ENCODE measurements around the gene P2RY14. TPM values are rescaled to one million over a fixed set of nuclear protein-coding genes. Genes with fewer than 3 reads are reported as not detected.

Gene P2RY14
- total RNA-seq, 1 donor from 2014 or later, result 1.5 TPM

GRCh38 chr3:151268267-151269235 lies 9.8 kb downstream of the P2RY14 start:
- ATAC-seq (ENCODE audit: low read depth), result no peak
- peak overlapping the region; percentile 90 for H3K27ac Mint-ChIP-seq
- no peaks in the 10 kb centered on the region for H3K9me3 Mint-ChIP-seq
- TF ChIP-seq, protein P1, sequence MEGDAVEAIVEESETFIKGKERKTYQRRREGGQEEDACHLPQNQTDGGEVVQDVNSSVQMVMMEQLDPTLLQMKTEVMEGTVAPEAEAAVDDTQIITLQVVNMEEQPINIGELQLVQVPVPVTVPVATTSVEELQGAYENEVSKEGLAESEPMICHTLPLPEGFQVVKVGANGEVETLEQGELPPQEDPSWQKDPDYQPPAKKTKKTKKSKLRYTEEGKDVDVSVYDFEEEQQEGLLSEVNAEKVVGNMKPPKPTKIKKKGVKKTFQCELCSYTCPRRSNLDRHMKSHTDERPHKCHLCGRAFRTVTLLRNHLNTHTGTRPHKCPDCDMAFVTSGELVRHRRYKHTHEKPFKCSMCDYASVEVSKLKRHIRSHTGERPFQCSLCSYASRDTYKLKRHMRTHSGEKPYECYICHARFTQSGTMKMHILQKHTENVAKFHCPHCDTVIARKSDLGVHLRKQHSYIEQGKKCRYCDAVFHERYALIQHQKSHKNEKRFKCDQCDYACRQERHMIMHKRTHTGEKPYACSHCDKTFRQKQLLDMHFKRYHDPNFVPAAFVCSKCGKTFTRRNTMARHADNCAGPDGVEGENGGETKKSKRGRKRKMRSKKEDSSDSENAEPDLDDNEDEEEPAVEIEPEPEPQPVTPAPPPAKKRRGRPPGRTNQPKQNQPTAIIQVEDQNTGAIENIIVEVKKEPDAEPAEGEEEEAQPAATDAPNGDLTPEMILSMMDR (IDR thresholded peaks at IDR 0.05), result no peak
- H3K4me1 Mint-ChIP-seq, result peaks cover 77% of the 10 kb centered on the region
- no peaks in the 10 kb centered on the region for H3K36me3 Mint-ChIP-seq (ENCODE audit: low read depth)
- no peaks in the 10 kb centered on the region for H3K27me3 Mint-ChIP-seq
- ChIA-PET CTCF (interaction anchor here (1.2 to 4.6 kb wide), 4 partner anchors 9 to 41 kb away, joined by 3 to 24 read pairs (median 17); partner anchors contain the start of gene P2RY14), POLR2A (interaction anchor here (0.6 to 2.9 kb wide), 6 partner anchors 7 to 507 kb away, joined by 3 to 11 read pairs (median 6); partner anchors contain the start of genes P2RY14 and SIAH2)
- no peak for DNase-seq
- peak overlapping the region; percentile 57 for H3K4me3 Mint-ChIP-seq
- intact Hi-C loops (cut with micrococcal nuclease), result loop anchor here (5.0 to 10.0 kb wide), 2 partner anchors 1246 to 1894 kb away; partner anchors contain the start of gene RAP2B

DNA sequence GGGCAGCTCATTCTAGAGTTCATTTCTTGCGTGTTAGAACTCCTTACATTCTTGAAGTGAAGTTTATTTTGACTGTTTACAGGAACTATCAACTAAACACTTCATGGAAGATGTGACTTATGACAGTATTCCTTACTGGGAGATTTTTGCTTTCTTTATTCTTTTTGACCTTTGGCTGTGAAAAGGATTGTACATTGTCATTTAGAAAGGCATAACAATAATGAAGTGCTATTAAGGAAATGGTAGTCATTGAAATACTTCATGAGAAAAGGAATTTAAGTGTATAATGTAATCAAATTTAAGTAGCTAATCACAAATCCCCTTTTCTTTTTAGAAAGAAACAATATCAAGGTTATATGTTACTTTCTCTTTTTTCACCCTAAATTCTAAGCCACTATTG lies 11.3 kb downstream of the P2RY14 start:
- TF ChIP-seq, protein P1 (IDR thresholded peaks at IDR 0.05), result no peak
- ChIA-PET POLR2A (interaction anchor here (1.0 to 2.9 kb wide), 8 partner anchors 8 to 859 kb away, joined by 3 to 16 read pairs (median 6); partner anchors contain the start of genes P2RY14 and SIAH2), CTCF (interaction anchor here (3.2 to 4.6 kb wide), 3 partner anchors 11 to 39 kb away, joined by 17 to 24 read pairs (median 17); partner anchors contain the start of gene P2RY14)
- no peak for DNase-seq
- Mint-ChIP-seq H3K9me3 (no peaks in the 10 kb centered on the region), H3K27me3 (no peaks in the 10 kb centered on the region), H3K27ac (peak overlapping the region; percentile 98), H3K4me1 (peaks cover 74% of the 10 kb centered on the region), H3K4me3 (no peak overlapping the region), H3K36me3 (ENCODE audit: low read depth) (peaks cover 6% of the 10 kb centered on the region)
- intact Hi-C loops (cut with micrococcal nuclease), result loop anchor here (2.0 to 10.0 kb wide), 3 partner anchors 668 to 1895 kb away; partner anchors contain the start of gene RAP2B
- ATAC-seq (ENCODE audit: low read depth), result no peak

GRCh38 chr3:151265866-151266265 lies 12.5 kb downstream of the P2RY14 start:
- H3K4me3 Mint-ChIP-seq, result peak overlapping the region; percentile 60
- intact Hi-C loops (cut with micrococcal nuclease), result loop anchor here (1.0 to 10.0 kb wide), 8 partner anchors 10 to 1896 kb away; partner anchors contain the start of genes EIF2A, RAP2B and SERP1
- CTCF ChIA-PET, result interaction anchor here (0.6 to 4.6 kb wide), 5 partner anchors 8 to 98 kb away, joined by 3 to 24 read pairs (median 17); partner anchors contain the start of gene P2RY14
- H3K27ac Mint-ChIP-seq, result peak overlapping the region; percentile 98
- DNase-seq, result peak; percentile 44
- POLR2A ChIA-PET, result interaction anchor here (1.0 to 2.2 kb wide), 5 partner anchors 10 to 857 kb away, joined by 3 to 16 read pairs (median 4); partner anchors contain the start of gene P2RY14
- no peaks in the 10 kb centered on the region for H3K27me3 Mint-ChIP-seq
- no peaks in the 10 kb centered on the region for H3K9me3 Mint-ChIP-seq
- TF ChIP-seq, protein P1 (IDR thresholded peaks at IDR 0.05), result no peak
- ATAC-seq (ENCODE audit: low read depth), result peak; percentile 87
- H3K4me1 Mint-ChIP-seq, result peaks cover 66% of the 10 kb centered on the region
- peaks cover 7% of the 10 kb centered on the region for H3K36me3 Mint-ChIP-seq (ENCODE audit: low read depth)

- DNase-seq, result no peak
- TF ChIP-seq, protein P1 (IDR thresholded peaks at IDR 0.05), result no peak
- Mint-ChIP-seq H3K27ac (peak overlapping the region; percentile 98), H3K36me3 (ENCODE audit: low read depth) (peaks cover 9% of the 10 kb centered on the region), H3K27me3 (no peaks in the 10 kb centered on the region), H3K9me3 (no peaks in the 10 kb centered on the region), H3K4me1 (peaks cover 61% of the 10 kb centered on the region), H3K4me3 (no peak overlapping the region)
- POLR2A ChIA-PET, result interaction anchor here (1.0 to 2.2 kb wide), 3 partner anchors 10 to 35 kb away, joined by 3 to 16 read pairs (median 4); partner anchors contain the start of gene P2RY14
- intact Hi-C loops (cut with micrococcal nuclease), result loop anchor here (5.0 to 10.0 kb wide), 2 partner anchors 1250 to 1897 kb away; partner anchors contain the start of gene RAP2B
- CTCF ChIA-PET, result interaction anchor here (0.6 to 4.6 kb wide), 5 partner anchors 7 to 97 kb away, joined by 3 to 24 read pairs (median 7); partner anchors contain the start of gene P2RY14
- no peak for ATAC-seq (ENCODE audit: low read depth)
These were observed 13.2 kb downstream of the P2RY14 start for GRCh38 chr3:151265166-151265565.
